ENCODE measurements around the gene EPHB1. TPM values are rescaled to one million over a fixed set of nuclear protein-coding genes. Genes with fewer than 3 reads are reported as not detected.

Gene EPHB1
- total RNA-seq, 1 donor = 0.36 TPM

DNA sequence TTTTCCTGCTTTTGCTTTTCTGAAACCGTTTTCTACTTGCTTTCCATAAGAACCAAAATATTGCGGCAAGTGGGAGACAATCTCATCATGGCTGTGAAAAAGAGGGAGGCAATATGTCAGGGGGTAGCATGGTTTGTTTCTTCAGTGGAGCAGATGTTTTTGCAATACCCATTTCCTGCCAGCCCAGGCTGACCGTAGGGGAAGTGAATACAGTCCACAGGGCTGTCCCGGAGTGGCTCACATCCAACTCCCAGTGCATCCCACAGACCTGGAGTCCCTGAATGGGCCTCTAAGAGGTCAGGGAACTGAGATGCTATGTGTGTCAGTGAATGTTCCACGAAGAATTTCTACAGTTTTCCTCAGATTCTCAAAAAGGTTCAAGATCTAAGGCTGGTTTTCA, 69.6 kb downstream of the EPHB1 start:
- H3K9me3 ChIP-seq (ENCODE audit: low read depth, low read length) = no peaks in the 10 kb centered on the region
- no peaks in the 10 kb centered on the region for H4K20me1 ChIP-seq (ENCODE audit: insufficient read depth, low read length)
- H3K4me2 ChIP-seq (ENCODE audit: insufficient read depth, low read length) = no peak overlapping the region
- H3K27me3 ChIP-seq (ENCODE audit: insufficient read depth, low read length) = no peaks in the 10 kb centered on the region
- no peak overlapping the region for H3K27ac ChIP-seq (ENCODE audit: low read depth, low read length)
- TF ChIP-seq, protein P1, sequence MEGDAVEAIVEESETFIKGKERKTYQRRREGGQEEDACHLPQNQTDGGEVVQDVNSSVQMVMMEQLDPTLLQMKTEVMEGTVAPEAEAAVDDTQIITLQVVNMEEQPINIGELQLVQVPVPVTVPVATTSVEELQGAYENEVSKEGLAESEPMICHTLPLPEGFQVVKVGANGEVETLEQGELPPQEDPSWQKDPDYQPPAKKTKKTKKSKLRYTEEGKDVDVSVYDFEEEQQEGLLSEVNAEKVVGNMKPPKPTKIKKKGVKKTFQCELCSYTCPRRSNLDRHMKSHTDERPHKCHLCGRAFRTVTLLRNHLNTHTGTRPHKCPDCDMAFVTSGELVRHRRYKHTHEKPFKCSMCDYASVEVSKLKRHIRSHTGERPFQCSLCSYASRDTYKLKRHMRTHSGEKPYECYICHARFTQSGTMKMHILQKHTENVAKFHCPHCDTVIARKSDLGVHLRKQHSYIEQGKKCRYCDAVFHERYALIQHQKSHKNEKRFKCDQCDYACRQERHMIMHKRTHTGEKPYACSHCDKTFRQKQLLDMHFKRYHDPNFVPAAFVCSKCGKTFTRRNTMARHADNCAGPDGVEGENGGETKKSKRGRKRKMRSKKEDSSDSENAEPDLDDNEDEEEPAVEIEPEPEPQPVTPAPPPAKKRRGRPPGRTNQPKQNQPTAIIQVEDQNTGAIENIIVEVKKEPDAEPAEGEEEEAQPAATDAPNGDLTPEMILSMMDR (IDR thresholded peaks at IDR 0.05; ENCODE audit: extremely low read depth, low read depth, low read length) = no peak
- H2AFZ ChIP-seq (ENCODE audit: low read length) = no peak overlapping the region
- no peak for DNase-seq (ENCODE audit: insufficient read length, low spot score, missing footprints)
- no peak overlapping the region for H3K4me3 ChIP-seq (ENCODE audit: insufficient read depth, low read length)
- H3K79me2 ChIP-seq (ENCODE audit: insufficient read depth, low read length) = no peaks in the 10 kb centered on the region
- H3K4me1 ChIP-seq (ENCODE audit: insufficient read depth, low read length) = no peaks in the 10 kb centered on the region
- no peaks in the 10 kb centered on the region for H3K36me3 ChIP-seq (ENCODE audit: insufficient read depth, low read length)

GRCh38 chr3:134867277-134867676, 72.2 kb downstream of the EPHB1 start:
- no peaks in the 10 kb centered on the region for H3K4me1 ChIP-seq (ENCODE audit: insufficient read depth, low read length)
- H3K9me3 ChIP-seq (ENCODE audit: low read depth, low read length) = no peaks in the 10 kb centered on the region
- H3K79me2 ChIP-seq (ENCODE audit: insufficient read depth, low read length) = no peaks in the 10 kb centered on the region
- no peaks in the 10 kb centered on the region for H4K20me1 ChIP-seq (ENCODE audit: insufficient read depth, low read length)
- H3K36me3 ChIP-seq (ENCODE audit: insufficient read depth, low read length) = no peaks in the 10 kb centered on the region
- no peak for DNase-seq (ENCODE audit: insufficient read length, low spot score, missing footprints)
- no peak overlapping the region for H3K27ac ChIP-seq (ENCODE audit: low read depth, low read length)
- no peaks in the 10 kb centered on the region for H3K27me3 ChIP-seq (ENCODE audit: insufficient read depth, low read length)
- no peak overlapping the region for H3K4me2 ChIP-seq (ENCODE audit: insufficient read depth, low read length)
- H2AFZ ChIP-seq (ENCODE audit: low read length) = no peak overlapping the region
- no peak overlapping the region for H3K4me3 ChIP-seq (ENCODE audit: insufficient read depth, low read length)
- TF ChIP-seq, protein P1 (IDR thresholded peaks at IDR 0.05; ENCODE audit: extremely low read depth, low read depth, low read length) = no peak

GRCh38 chr3:134869153-134869726, 74.2 kb downstream of the EPHB1 start:
- Histone ChIP-seq H3K9me3 (ENCODE audit: low read depth, low read length) (no peaks in the 10 kb centered on the region), H3K36me3 (ENCODE audit: insufficient read depth, low read length) (no peaks in the 10 kb centered on the region), H3K27ac (ENCODE audit: low read depth, low read length) (no peak overlapping the region), H3K4me3 (ENCODE audit: insufficient read depth, low read length) (no peak overlapping the region), H4K20me1 (ENCODE audit: insufficient read depth, low read length) (no peaks in the 10 kb centered on the region), H3K27me3 (ENCODE audit: insufficient read depth, low read length) (no peaks in the 10 kb centered on the region), H3K79me2 (ENCODE audit: insufficient read depth, low read length) (no peaks in the 10 kb centered on the region), H3K4me2 (ENCODE audit: insufficient read depth, low read length) (no peak overlapping the region), H3K4me1 (ENCODE audit: insufficient read depth, low read length) (no peaks in the 10 kb centered on the region), H2AFZ (ENCODE audit: low read length) (no peak overlapping the region)
- no peak for DNase-seq (ENCODE audit: insufficient read length, low spot score, missing footprints)
- TF ChIP-seq, protein P1 (IDR thresholded peaks at IDR 0.05; ENCODE audit: extremely low read depth, low read depth, low read length) = no peak

- Histone ChIP-seq H3K79me2 (ENCODE audit: insufficient read depth, low read length) (no peaks in the 10 kb centered on the region), H3K4me1 (ENCODE audit: insufficient read depth, low read length) (no peaks in the 10 kb centered on the region), H3K4me2 (ENCODE audit: insufficient read depth, low read length) (no peak overlapping the region), H3K27me3 (ENCODE audit: insufficient read depth, low read length) (no peaks in the 10 kb centered on the region), H3K36me3 (ENCODE audit: insufficient read depth, low read length) (no peaks in the 10 kb centered on the region), H2AFZ (ENCODE audit: low read length) (no peak overlapping the region), H4K20me1 (ENCODE audit: insufficient read depth, low read length) (no peaks in the 10 kb centered on the region), H3K27ac (ENCODE audit: low read depth, low read length) (no peak overlapping the region), H3K9me3 (ENCODE audit: low read depth, low read length) (no peaks in the 10 kb centered on the region), H3K4me3 (ENCODE audit: insufficient read depth, low read length) (no peak overlapping the region)
- no peak for DNase-seq (ENCODE audit: insufficient read length, low spot score, missing footprints)
- TF ChIP-seq, protein P1 (IDR thresholded peaks at IDR 0.05; ENCODE audit: extremely low read depth, low read depth, low read length) = no peak
Measured at GRCh38 chr3:134871818-134872217, 76.8 kb downstream of the EPHB1 start.

Measured in osteoblast (primary cell).